ENCODE measurements around the gene MRPL57.
"Not testable (repeated sequence)": the region's sequence is repeated elsewhere in the genome, so short reads cannot be mapped to it uniquely, and the experiment has no call there.

GRCh38 chr13:21135833-21136232 is 40.6 kb upstream of the MRPL57 start:
- TF ChIP-seq POLR2A, CTCF (IDR thresholded peaks at IDR 0.05): not testable (repeated sequence)
